GM10847 (cell line): ENCODE results near the gene TSR2.
A peak's percentile ranks its signal among the peaks of the same experiment; 100 is the strongest.

Experiments
- POLR2A ChIP-seq: IDR thresholded peaks from 2 replicates; pipeline ENCODE4 v1.6.1; 2011; ENCODE audit not compliant: insufficient read length; ENCODE audit errors: extremely low read depth

The TSR2 gene

GRCh38 chrX:54439960-54440871, at the start of gene TSR2:
TSR2 (plus strand) TSS chrX:54440404; CDS start chrX:54440422, 18 bp downstream.
- TF ChIP-seq POLR2A: peak; percentile 48

- no peak for TF ChIP-seq POLR2A
These were observed 43.1 kb upstream of the TSR2 start for GRCh38 chrX:54397113-54397512.

GRCh38 chrX:54407266-54407665, 32.9 kb upstream of the TSR2 start:
- no peak for TF ChIP-seq POLR2A

GRCh38 chrX:54411732-54412131, 28.5 kb upstream of the TSR2 start:
- no peak for TF ChIP-seq POLR2A

- no peak for TF ChIP-seq POLR2A
These were observed 26.5 kb upstream of the TSR2 start for GRCh38 chrX:54413753-54414152.

- no peak for TF ChIP-seq POLR2A
These were observed 24.5 kb upstream of the TSR2 start for GRCh38 chrX:54415534-54416350.

GRCh38 chrX:54416965-54417364, 23.2 kb upstream of the TSR2 start:
- no peak for TF ChIP-seq POLR2A

- no peak for TF ChIP-seq POLR2A
These were observed 20.5 kb upstream of the TSR2 start for GRCh38 chrX:54419559-54420302.

- no peak for TF ChIP-seq POLR2A
These were observed 18.0 kb upstream of the TSR2 start for GRCh38 chrX:54422168-54422567.

- no peak for TF ChIP-seq POLR2A
These were observed 16.9 kb upstream of the TSR2 start for GRCh38 chrX:54423161-54423888.

- no peak for TF ChIP-seq POLR2A
These were observed 12.3 kb upstream of the TSR2 start for GRCh38 chrX:54427837-54428424.

GRCh38 chrX:54430519-54430918, 9.7 kb upstream of the TSR2 start:
- no peak for TF ChIP-seq POLR2A

- no peak for TF ChIP-seq POLR2A
These were observed 5.1 kb upstream of the TSR2 start for GRCh38 chrX:54435121-54435520.

GRCh38 chrX:54442790-54443189, 2.6 kb downstream of the TSR2 start:
- TF ChIP-seq POLR2A: no peak
